HG02840 (cell line): ENCODE measurements around the gene GPR142.
"Not testable (repeated sequence)": the region's sequence is repeated elsewhere in the genome, so short reads cannot be mapped to it uniquely, and the experiment has no call there.

ENCODE experiments used
- ATAC-seq: cut with Tn5 transposase; IDR thresholded peaks from one replicate; pipeline ENCODE4 v1.9.1; 2021; ENCODE audit warnings: mild to moderate bottlenecking, moderate library complexity, moderate number of reproducible peaks; ENCODE audit not compliant: unreplicated experiment, low FRiP score

The GPR142 gene

DNA sequence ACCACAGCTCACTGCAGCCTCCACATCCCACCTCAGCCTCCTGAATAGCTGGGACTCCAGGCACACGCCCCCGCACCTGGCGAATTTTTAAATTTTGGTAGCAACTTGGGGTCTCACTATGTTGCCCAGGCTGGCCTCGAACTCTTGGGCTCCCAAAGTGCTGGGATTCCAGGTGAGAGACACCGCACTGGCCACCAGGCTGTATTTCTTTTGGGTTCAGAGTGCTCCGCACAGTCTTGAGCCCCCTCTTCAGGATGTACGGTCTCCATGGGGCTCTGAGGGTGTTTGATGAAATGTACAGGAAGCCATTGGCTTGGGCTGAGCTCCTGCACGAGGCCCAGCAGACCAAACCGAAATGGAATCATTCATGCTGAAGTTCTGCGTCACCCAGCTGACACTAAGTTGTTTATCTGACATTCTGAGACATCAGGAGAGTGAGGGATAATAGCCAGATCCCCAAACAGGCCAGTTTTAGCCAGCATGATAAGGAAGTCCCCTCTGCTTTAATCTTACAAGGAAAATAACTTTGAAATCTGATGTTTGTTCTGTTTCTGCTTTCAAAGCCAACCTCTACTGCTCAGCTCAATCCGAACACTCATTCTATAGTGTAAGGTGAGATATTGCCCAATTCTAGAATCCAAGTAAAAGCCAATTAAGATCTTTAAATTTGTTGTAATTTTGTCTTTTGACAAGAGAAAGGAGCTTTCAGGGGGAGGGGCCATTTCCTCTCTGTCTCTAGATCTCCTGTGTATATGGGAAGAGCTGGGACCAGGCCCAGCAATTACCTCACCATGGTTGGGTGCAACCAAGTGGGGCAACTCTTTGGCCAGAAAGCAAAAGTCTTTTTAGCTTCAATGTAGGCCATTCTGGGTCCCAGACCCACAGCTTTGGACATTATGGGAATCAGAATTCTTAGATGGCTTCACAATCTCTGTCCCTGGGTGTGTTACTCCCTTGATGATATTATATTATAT is 23.7 kb downstream of the GPR142 start:
- ATAC-seq: no peak

DNA sequence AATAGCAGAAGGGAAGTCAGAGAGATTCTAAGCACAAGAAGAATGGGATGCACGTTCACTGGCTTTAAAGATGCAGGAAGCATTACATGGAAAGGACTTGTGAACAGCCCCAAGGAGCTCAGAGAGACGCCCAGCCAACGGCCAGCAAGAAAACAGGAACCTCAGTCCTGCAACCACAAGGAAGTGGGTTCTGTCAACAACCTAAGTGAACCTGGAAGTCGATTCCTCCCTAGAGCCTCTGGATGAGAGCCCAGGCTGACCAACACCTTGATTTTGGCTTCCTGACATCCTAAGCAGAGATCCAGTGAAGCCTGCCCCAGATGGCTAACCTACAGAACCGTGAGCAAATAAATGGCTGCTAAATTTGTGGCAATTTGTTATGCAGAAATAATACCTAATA is 24.5 kb downstream of the GPR142 start:
- ATAC-seq: no peak

GRCh38 chr17:74392848-74393247 is 25.5 kb downstream of the GPR142 start:
- ATAC-seq: no peak

GRCh38 chr17:74393346-74393942 is 26.1 kb downstream of the GPR142 start:
- no peak for ATAC-seq

- no peak for ATAC-seq
Measured at GRCh38 chr17:74394275-74394950, 27.1 kb downstream of the GPR142 start.

GRCh38 chr17:74394977-74395376 is 27.7 kb downstream of the GPR142 start:
- ATAC-seq: no peak

- ATAC-seq: no peak
Measured at GRCh38 chr17:74396567-74396966, 29.3 kb downstream of the GPR142 start.

GRCh38 chr17:74402048-74402447 is 34.7 kb downstream of the GPR142 start:
- no peak for ATAC-seq

GRCh38 chr17:74403512-74404137 is 36.3 kb downstream of the GPR142 start:
- ATAC-seq: no peak

DNA sequence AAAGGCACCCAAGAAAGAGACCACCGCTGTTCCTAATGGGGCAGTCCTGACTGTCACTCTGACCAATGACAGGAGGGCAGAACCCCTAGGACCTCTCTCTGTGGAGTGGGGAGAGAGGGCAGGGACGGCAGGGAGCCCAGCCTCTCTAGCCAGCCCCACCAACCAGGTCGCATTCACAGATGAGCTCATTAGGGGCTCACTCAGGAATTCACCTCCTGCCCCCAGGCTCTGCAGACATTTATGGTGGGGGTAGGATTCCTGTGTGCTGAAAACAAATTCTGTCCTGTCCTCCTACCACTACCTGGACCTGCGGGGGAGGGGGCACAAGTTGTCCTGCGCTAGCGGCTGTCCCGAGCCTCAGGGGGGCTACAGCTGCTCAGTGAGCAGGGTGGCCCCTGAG is 36.9 kb downstream of the GPR142 start:
- no peak for ATAC-seq

GRCh38 chr17:74404789-74405188 is 37.5 kb downstream of the GPR142 start:
- ATAC-seq: no peak

DNA sequence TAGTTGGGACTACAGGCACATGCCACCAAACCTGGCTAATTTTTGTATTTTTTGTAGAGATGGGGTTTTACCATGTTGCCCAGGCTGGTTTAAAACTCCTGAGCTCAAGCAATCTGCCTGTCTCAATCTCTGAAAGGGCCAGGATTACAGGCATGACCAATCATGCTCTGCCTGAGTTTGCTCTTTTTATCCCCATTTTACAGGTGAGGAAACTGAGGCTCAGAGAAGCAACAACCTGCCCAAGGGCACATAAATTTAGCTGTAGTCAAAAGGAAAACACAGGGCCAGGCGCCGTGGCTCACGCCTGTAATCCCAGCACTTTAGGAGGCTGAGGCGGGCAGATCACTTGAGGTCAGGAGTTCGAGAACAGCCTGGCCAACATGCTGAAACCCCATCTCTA is 38.0 kb downstream of the GPR142 start:
- not testable (repeated sequence) for ATAC-seq

DNA sequence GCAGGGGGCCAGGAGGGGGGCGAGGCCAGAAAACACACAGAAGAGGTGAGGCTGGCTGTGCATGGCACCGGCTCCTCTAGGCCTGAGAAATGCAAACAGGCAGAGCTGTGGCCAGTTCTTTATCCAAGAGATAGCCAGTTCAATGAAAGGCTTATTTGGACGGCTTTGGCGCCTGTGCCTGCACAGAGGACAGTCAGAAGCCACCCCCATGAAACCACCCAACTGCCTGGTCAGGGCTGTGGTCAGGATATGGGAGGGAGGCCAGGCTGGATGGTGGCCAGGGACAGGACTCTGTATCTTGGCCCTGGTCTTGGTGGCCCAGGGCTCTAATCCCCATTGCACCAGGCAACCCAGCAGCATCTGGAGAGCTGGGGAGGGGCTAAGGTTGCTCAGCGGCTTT is 40.1 kb downstream of the GPR142 start:
- ATAC-seq: no peak

DNA sequence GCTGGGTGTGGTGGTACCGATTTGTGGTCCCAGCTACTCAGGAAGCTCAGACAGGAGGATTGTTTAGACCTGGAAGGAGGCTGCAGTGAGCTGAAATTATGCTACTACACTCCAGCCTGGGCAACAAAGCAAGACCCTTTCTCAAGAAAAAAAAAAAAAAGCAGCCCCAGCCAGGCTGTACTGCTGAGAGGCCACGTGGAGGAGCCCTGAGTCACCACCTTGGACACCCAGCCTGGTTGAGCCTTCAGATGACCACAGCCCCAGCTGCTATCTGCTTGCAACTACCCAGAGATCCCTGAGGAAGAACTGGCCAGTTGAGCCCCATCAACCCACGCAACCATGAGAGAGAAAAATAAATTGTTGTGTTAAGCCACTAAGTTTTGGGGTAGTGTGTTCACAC is 41.0 kb downstream of the GPR142 start:
- ATAC-seq: no peak

- ATAC-seq: no peak
Measured at GRCh38 chr17:74408815-74409214, 41.5 kb downstream of the GPR142 start.

DNA sequence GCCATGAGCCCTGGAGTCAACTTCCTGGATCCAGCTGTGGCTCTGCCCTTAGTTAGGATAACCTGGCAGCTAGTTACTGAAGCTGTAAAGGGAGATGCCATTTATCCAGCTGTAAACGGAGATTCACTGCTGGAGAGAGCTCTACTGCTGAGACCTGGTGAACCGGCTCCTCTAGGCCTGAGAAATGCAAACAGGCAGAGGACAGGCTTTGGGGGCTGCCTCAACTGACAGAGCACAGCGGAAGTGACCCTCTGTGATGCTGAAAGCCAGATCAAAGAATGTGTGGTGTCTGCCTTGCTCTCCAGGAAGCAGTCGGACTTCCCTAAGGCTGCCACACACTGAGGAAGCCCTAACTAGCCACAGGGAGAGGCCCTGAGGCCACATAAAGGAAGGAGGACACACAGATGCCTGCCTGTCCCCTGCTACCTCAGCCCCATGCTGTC is 42.7 kb downstream of the GPR142 start:
- no peak for ATAC-seq

GRCh38 chr17:74412581-74412980 is 45.3 kb downstream of the GPR142 start:
- no peak for ATAC-seq

GRCh38 chr17:74413491-74413890 is 46.2 kb downstream of the GPR142 start:
- ATAC-seq: no peak

GRCh38 chr17:74414510-74414909 is 47.2 kb downstream of the GPR142 start:
- no peak for ATAC-seq

- ATAC-seq: no peak
Measured at GRCh38 chr17:74415608-74416396, 48.5 kb downstream of the GPR142 start.
